OCI-LY7 (cell line): ENCODE data around the gene PARD3.

Source experiments
- EZH2phosphoT487 ChIP-seq: fragments of 200-600 bp; sonication (generic); IDR thresholded peaks from 2 replicates; pipeline ENCODE4 v1.6.1; 2018; ENCODE audit warnings: low read depth, borderline replicate concordance, mild to moderate bottlenecking, mixed run types, antibody characterized with exemption, low read length, moderate library complexity, mixed read lengths
- TF ChIP-seq, protein P1 (sequence below): fragments of 200-600 bp; sonication (generic); conservative IDR thresholded peaks from 2 replicates; pipeline ENCODE4 v1.5.1; 2014; ENCODE audit warnings: mild to moderate bottlenecking, antibody characterized with exemption, low read length, moderate library complexity, mixed read lengths

DNA sequence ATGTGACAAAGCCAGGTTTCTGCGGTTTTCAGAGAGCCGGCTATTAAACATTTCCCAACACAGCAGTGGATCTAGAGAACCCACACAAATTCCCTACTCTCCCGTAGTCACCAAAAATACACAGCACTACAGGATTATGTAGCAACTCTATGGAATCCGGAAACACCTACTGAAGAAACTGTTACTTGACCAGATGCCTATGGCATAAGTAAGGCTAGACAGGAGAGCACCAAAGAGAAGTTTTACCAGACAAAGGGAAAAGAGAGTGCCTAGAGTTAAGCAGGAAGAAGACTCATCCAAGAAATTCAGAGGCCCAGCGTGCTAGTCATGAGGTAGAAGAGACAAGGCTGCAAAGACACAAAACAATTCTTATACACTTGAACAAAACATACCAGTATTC lies 321.1 kb downstream of the PARD3 start:
- TF ChIP-seq EZH2phosphoT487 = no peak
- TF ChIP-seq, protein P1, sequence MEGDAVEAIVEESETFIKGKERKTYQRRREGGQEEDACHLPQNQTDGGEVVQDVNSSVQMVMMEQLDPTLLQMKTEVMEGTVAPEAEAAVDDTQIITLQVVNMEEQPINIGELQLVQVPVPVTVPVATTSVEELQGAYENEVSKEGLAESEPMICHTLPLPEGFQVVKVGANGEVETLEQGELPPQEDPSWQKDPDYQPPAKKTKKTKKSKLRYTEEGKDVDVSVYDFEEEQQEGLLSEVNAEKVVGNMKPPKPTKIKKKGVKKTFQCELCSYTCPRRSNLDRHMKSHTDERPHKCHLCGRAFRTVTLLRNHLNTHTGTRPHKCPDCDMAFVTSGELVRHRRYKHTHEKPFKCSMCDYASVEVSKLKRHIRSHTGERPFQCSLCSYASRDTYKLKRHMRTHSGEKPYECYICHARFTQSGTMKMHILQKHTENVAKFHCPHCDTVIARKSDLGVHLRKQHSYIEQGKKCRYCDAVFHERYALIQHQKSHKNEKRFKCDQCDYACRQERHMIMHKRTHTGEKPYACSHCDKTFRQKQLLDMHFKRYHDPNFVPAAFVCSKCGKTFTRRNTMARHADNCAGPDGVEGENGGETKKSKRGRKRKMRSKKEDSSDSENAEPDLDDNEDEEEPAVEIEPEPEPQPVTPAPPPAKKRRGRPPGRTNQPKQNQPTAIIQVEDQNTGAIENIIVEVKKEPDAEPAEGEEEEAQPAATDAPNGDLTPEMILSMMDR = no peak
